Gastroesophageal sphincter (tissue), 4 donors: ENCODE data around the gene ZNF337. TPM values are rescaled to one million over a fixed set of nuclear protein-coding genes. Genes with fewer than 3 reads are reported as not detected.
A peak's percentile ranks its signal among the peaks of the same experiment; 100 is the strongest.

Experiments
- ATAC-seq: fragments of 150-250 bp; one replicate; pipeline ENCODE4 v1.9.1; 2016; ENCODE audit warnings: mild to moderate bottlenecking, moderate library complexity
- H3K27ac ChIP-seq, 4 donors: fragments of 200-600 bp; sonication (generic) in 3 of 4; 1 replicate in 3 of 4; 2 replicates in 1 of 4; pipeline ENCODE4 v1.5.1; 2016 to 2019
- H3K27me3 ChIP-seq: fragments of 200-600 bp; sonication (generic); one replicate; pipeline ENCODE4 v1.5.1; 2019
- H3K36me3 ChIP-seq, 2 donors: fragments of 200-600 bp; sonication (generic); one replicate each; pipeline ENCODE4 v1.5.1; 2019; ENCODE audit warnings: control low read depth in 1 of 2
- H3K4me1 ChIP-seq, 3 donors: fragments of 200-600 bp; sonication (generic); 1 replicate in 2 of 3; 2 replicates in 1 of 3; pipeline ENCODE4 v1.5.1; 2016 to 2019; ENCODE audit warnings: control low read depth in 2 of 3
- H3K4me3 ChIP-seq, 2 donors: fragments of 200-600 bp; sonication (generic); one replicate each; pipeline ENCODE4 v1.5.1; 2019; ENCODE audit warnings: mild to moderate bottlenecking in 1 of 2, moderate library complexity in 1 of 2
- H3K9me3 ChIP-seq, 3 donors: fragments of 200-600 bp; sonication (generic); one replicate each; pipeline ENCODE4 v1.5.1; 2017 to 2019; ENCODE audit warnings: control low read depth in 2 of 3
- CTCF ChIP-seq, 4 experiments: fragments of 200-600 bp in 2 of 4; fragments of 450-650 bp in 2 of 4; sonication (generic) in 1 of 4; IDR thresholded peaks; one replicate each; pipeline ENCODE4 v1.5.1; 2017 to 2019; ENCODE audit warnings: antibody characterized with exemption in 4 of 4, mild to moderate bottlenecking in 2 of 4, moderate library complexity in 2 of 4
- EP300 ChIP-seq: sonication (generic); formaldehyde crosslinking; IDR thresholded peaks from one replicate; pipeline ENCODE4 v1.6.1; 2017; ENCODE audit warnings: antibody characterized with exemption, mild to moderate bottlenecking
- POLR2A ChIP-seq, 2 donors: fragments of 450-650 bp; IDR thresholded peaks; one replicate each; pipeline ENCODE4 v1.6.1; 2017; ENCODE audit warnings: antibody characterized with exemption in 2 of 2, mild to moderate bottlenecking in 2 of 2, moderate library complexity in 1 of 2
- POLR2AphosphoS5 ChIP-seq: sonication (generic); formaldehyde crosslinking; IDR thresholded peaks from one replicate; pipeline ENCODE4 v1.6.1; 2017; ENCODE audit warnings: antibody characterized with exemption
- WGBS, 2 donors: methylation state at CpG; one replicate each; pipeline ENCODE4 v1.1.5; 2018; ENCODE audit warnings: low coverage in 1 of 2; 5-methylcytosine and 5-hydroxymethylcytosine counted together
- total RNA-seq, 4 donors: library from RNA; depleted of rRNA; stranded (reverse); fragments of >200 nt; gene quantifications; one replicate each; pipeline ENCODE4 v1.1.0, GENCODE V29; 2016

The ZNF337 gene
- 10 to 100 TPM; 14.9 to 23.3 (median 18.7) TPM for total RNA-seq

GRCh38 chr20:25696371-25697131 is at the start of gene ZNF337:
ZNF337 (minus strand) TSS chr20:25696853; CDS start chr20:25686417, 10,436 bp downstream.
- ATAC-seq = peak; percentile 100
- peak within 1 kb of the TSS; percentile 76 to 95 (median 90) for H3K27ac ChIP-seq
- no peaks in the 10 kb centered on the region for H3K27me3 ChIP-seq
- H3K9me3 ChIP-seq = peaks cover 0 to 21% (median 0%) of the 10 kb centered on the region in 3 donors
- no peak for TF ChIP-seq EP300
- TF ChIP-seq POLR2A (IDR thresholded peaks at IDR 0.05) = peak; percentile 64 to 77
- TF ChIP-seq CTCF (IDR thresholded peaks at IDR 0.05) = peak in 1 of 4 experiments; percentile 36
- TF ChIP-seq POLR2AphosphoS5 = peak; percentile 89
- peaks cover 0 to 26% (median 6%) of the 10 kb centered on the region in 3 donors for H3K4me1 ChIP-seq
- WGBS, 2 donors = 0% methylated on average over 3 of the region's 82 CpGs; no CpG with 5 or more reads in 1 of the 2 donors
- H3K36me3 ChIP-seq = no peaks in the 10 kb centered on the region
- peak within 1 kb of the TSS; percentile 86 to 90 for H3K4me3 ChIP-seq

GRCh38 chr20:25745738-25746137 is 49.1 kb upstream of the ZNF337 start:
- H3K4me3 ChIP-seq = no peak overlapping the region
- peaks cover 0 to 4% (median 0%) of the 10 kb centered on the region in 3 donors for H3K4me1 ChIP-seq
- no CpG with 5 or more reads among the region's 1 CpG for WGBS, 2 donors
- no peaks in the 10 kb centered on the region for H3K9me3 ChIP-seq
- no peak for TF ChIP-seq POLR2A (IDR thresholded peaks at IDR 0.05)
- TF ChIP-seq EP300 = no peak
- no peak for TF ChIP-seq CTCF (IDR thresholded peaks at IDR 0.05)
- no peak for TF ChIP-seq POLR2AphosphoS5
- no peaks in the 10 kb centered on the region for H3K36me3 ChIP-seq
- ATAC-seq = no peak
- H3K27ac ChIP-seq = no peak overlapping the region
- no peaks in the 10 kb centered on the region for H3K27me3 ChIP-seq

GRCh38 chr20:25745100-25745499 is 48.4 kb upstream of the ZNF337 start:
- no peak overlapping the region for H3K27ac ChIP-seq
- H3K4me3 ChIP-seq = no peak overlapping the region
- no peak for ATAC-seq
- no peaks in the 10 kb centered on the region for H3K27me3 ChIP-seq
- no peak for TF ChIP-seq POLR2AphosphoS5
- no peaks in the 10 kb centered on the region for H3K36me3 ChIP-seq
- H3K4me1 ChIP-seq = no peaks in the 10 kb centered on the region
- H3K9me3 ChIP-seq = no peaks in the 10 kb centered on the region
- WGBS, 2 donors = 90 to 100% methylated on average over 1 to 4 of the region's 4 CpGs

GRCh38 chr20:25744261-25744660 is 47.6 kb upstream of the ZNF337 start:
- no peak for TF ChIP-seq POLR2AphosphoS5
- no peak for TF ChIP-seq POLR2A (IDR thresholded peaks at IDR 0.05)
- no peak for TF ChIP-seq EP300
- no peak for TF ChIP-seq CTCF (IDR thresholded peaks at IDR 0.05)
- no peaks in the 10 kb centered on the region for H3K36me3 ChIP-seq
- H3K4me3 ChIP-seq = no peak overlapping the region
- WGBS, 2 donors = 90 to 96% methylated on average over 2 of the region's 2 CpGs
- no peak for ATAC-seq
- no peaks in the 10 kb centered on the region for H3K4me1 ChIP-seq
- no peak overlapping the region for H3K27ac ChIP-seq
- H3K9me3 ChIP-seq = no peaks in the 10 kb centered on the region
- no peaks in the 10 kb centered on the region for H3K27me3 ChIP-seq

GRCh38 chr20:25741088-25741487 is 44.4 kb upstream of the ZNF337 start:
- H3K36me3 ChIP-seq = no peaks in the 10 kb centered on the region
- no peak overlapping the region for H3K4me3 ChIP-seq
- H3K4me1 ChIP-seq = no peaks in the 10 kb centered on the region
- no peaks in the 10 kb centered on the region for H3K9me3 ChIP-seq
- ATAC-seq = no peak
- H3K27ac ChIP-seq = no peak overlapping the region
- no peaks in the 10 kb centered on the region for H3K27me3 ChIP-seq
- TF ChIP-seq POLR2A (IDR thresholded peaks at IDR 0.05) = no peak
